HCT116 (cell line): ENCODE measurements around the gene KLHDC7A. TPM values are rescaled to one million over a fixed set of nuclear protein-coding genes. Genes with fewer than 3 reads are reported as not detected.

Source experiments
- ATAC-seq: fragments of 200-7000 bp; cut with Tn5 transposase; 2 replicates; pipeline ENCODE4 v1.9.1; 2020; ENCODE audit warnings: mild to moderate bottlenecking, moderate library complexity
- BruUV-seq: library from RNA; stranded (reverse); fragments of 400-500 nt; replicated peaks from 2 replicates; lab custom pipeline; 2021; lab: Mats Ljungman, UMichigan
- CTCF ChIA-PET: fragments of 300-600 bp; sonication (Branson Sonifier 250); formaldehyde crosslinking; loops from one replicate; lab custom pipeline; 2021; ENCODE audit warnings: antibody characterized with exemption; lab: Charles Lee
- POLR2A ChIA-PET: fragments of 300-600, 350-600 bp; sonication (Branson Sonifier 250); formaldehyde crosslinking; loops from one replicate; lab custom pipeline; 2021; ENCODE audit warnings: antibody characterized with exemption; lab: Charles Lee
- RAD21 ChIA-PET, 2 experiments: fragments of 300-600 bp; sonication (Branson Sonifier 250); formaldehyde crosslinking; loops; one replicate each; lab custom pipeline; 2023; ENCODE audit warnings: low total read pairs in 2 of 2; ENCODE audit not compliant: uncharacterized antibody in 2 of 2, unreplicated experiment in 2 of 2, low non-redundant PET in 1 of 2; lab: Charles Lee
- DNase-seq: peaks from one replicate; pipeline ENCODE4 v3.0.0-alpha.2; 2010; ENCODE audit warnings: low read depth, low spot score
- H2AFZ ChIP-seq: fragments of 200-600 bp; shearing (Covaris generic), sonication (generic); 2 replicates; pipeline ENCODE4 v1.6.1; 2017; ENCODE audit warnings: low read depth, mixed run types, mixed read lengths, antibody characterized with exemption, low read length; ENCODE audit not compliant: poor library complexity, severe bottlenecking
- H3K27ac ChIP-seq: 2 replicates; pipeline ENCODE4 v1.5.1; 2012; ENCODE audit warnings: low read depth, low read length
- H3K27me3 ChIP-seq: fragments of 200-600 bp; sonication (generic); 2 replicates; pipeline ENCODE4 v1.6.1; 2016; ENCODE audit warnings: mixed run types, low read length, mixed read lengths; ENCODE audit not compliant: insufficient read depth
- H3K36me3 ChIP-seq, 2 experiments: fragments of 200-500 bp in 1 of 2; fragments of 200-600 bp in 1 of 2; sonication (Bioruptor generic) in 1 of 2; sonication (generic) in 1 of 2; 2 replicates each; pipeline versions ENCODE4 v1.5.1 to v1.6.1; 2014 to 2016; ENCODE audit warnings: low read length in 2 of 2, inconsistent platforms in 1 of 2, mixed read lengths in 1 of 2, mixed run types in 1 of 2; ENCODE audit not compliant: insufficient read depth in 2 of 2, control insufficient read depth in 1 of 2
- H3K4me1 ChIP-seq, 2 experiments: fragments of 200-600 bp in 1 of 2; sonication (generic) in 1 of 2; 2 replicates each; pipeline versions ENCODE4 v1.5.1 to v1.6.1; 2012 to 2017; ENCODE audit warnings: low read length in 2 of 2, inconsistent platforms in 1 of 2, mild to moderate bottlenecking in 1 of 2, mixed read lengths in 1 of 2, mixed run types in 1 of 2, moderate library complexity in 1 of 2; ENCODE audit not compliant: insufficient read depth in 2 of 2, control insufficient read depth in 1 of 2
- H3K4me2 ChIP-seq: fragments of 200-600 bp; sonication (generic); 2 replicates; pipeline ENCODE4 v1.6.1; 2017; ENCODE audit warnings: mixed run types, low read length, mixed read lengths
- H3K4me3 ChIP-seq, 2 experiments: fragments of 200-600 bp in 1 of 2; sonication (generic) in 1 of 2; replicated peaks in 1 of 2; 2 replicates each; pipeline ENCODE4 v1.5.1; 2011 to 2016; ENCODE audit warnings: low read length in 2 of 2, control low read depth in 1 of 2, low read depth in 1 of 2, mild to moderate bottlenecking in 1 of 2, mixed read lengths in 1 of 2, mixed run types in 1 of 2
- H3K79me2 ChIP-seq: fragments of 200-600 bp; sonication (generic); 2 replicates; pipeline ENCODE4 v1.6.1; 2017; ENCODE audit warnings: mild to moderate bottlenecking, mixed run types, low read length, moderate library complexity, mixed read lengths; ENCODE audit not compliant: insufficient read depth
- H3K9ac ChIP-seq: fragments of 200-600 bp; sonication (generic); 2 replicates; pipeline ENCODE4 v1.6.1; 2016; ENCODE audit warnings: low read length, mixed read lengths
- H3K9me2 ChIP-seq: fragments of 200-600 bp; sonication (generic), shearing (Covaris generic); 2 replicates; pipeline ENCODE4 v1.6.1; 2017; ENCODE audit warnings: mixed run types, mild to moderate bottlenecking, moderate library complexity; ENCODE audit not compliant: insufficient read depth
- H3K9me3 ChIP-seq, 2 experiments: fragments of 200-500 bp in 1 of 2; fragments of 200-600 bp in 1 of 2; sonication (Bioruptor generic) in 1 of 2; sonication (generic) in 1 of 2; 2 replicates each; pipeline ENCODE4 v1.6.1; 2014 to 2017; ENCODE audit warnings: low read length in 2 of 2, mixed read lengths in 2 of 2, inconsistent platforms in 1 of 2, low read depth in 1 of 2, mild to moderate bottlenecking in 1 of 2, mixed run types in 1 of 2, moderate library complexity in 1 of 2; ENCODE audit not compliant: control insufficient read depth in 1 of 2, insufficient read depth in 1 of 2
- H4K20me1 ChIP-seq: fragments of 200-600 bp; sonication (generic), shearing (Covaris generic); 2 replicates; pipeline ENCODE4 v1.6.1; 2017; ENCODE audit warnings: mixed run types, mild to moderate bottlenecking, moderate library complexity; ENCODE audit not compliant: insufficient read depth
- ATF3 ChIP-seq: IDR thresholded peaks from 2 replicates; pipeline ENCODE4 v1.6.1; 2012
- EGR1 ChIP-seq: IDR thresholded peaks from 2 replicates; pipeline ENCODE4 v1.6.1; 2012; ENCODE audit warnings: low read depth
- EZH2phosphoT487 ChIP-seq: fragments of 200-600 bp; IDR thresholded peaks from 2 replicates; pipeline ENCODE4 v1.6.1; 2018; ENCODE audit warnings: antibody characterized with exemption, borderline replicate concordance
- JUND ChIP-seq: IDR thresholded peaks from 2 replicates; pipeline ENCODE4 v1.6.1; 2012
- POLR2A ChIP-seq: IDR thresholded peaks from 2 replicates; pipeline ENCODE4 v1.7.0; 2011; ENCODE audit warnings: borderline replicate concordance; ENCODE audit not compliant: insufficient read depth, insufficient read length; ENCODE audit errors: extremely low read depth
- RAD21 ChIP-seq: IDR thresholded peaks from 2 replicates; pipeline ENCODE4 v1.6.1; 2012; ENCODE audit warnings: low read depth, mild to moderate bottlenecking
- SRF ChIP-seq: IDR thresholded peaks from 2 replicates; pipeline ENCODE4 v1.6.1; 2012; ENCODE audit warnings: low read depth
- ZBTB33 ChIP-seq: IDR thresholded peaks from 2 replicates; pipeline ENCODE4 v1.6.1; 2011; ENCODE audit warnings: mild to moderate bottlenecking, low read length, moderate library complexity; ENCODE audit not compliant: insufficient replicate concordance; ENCODE audit errors: extremely low read depth
- ZFX ChIP-seq: fragments of 450-650 bp; IDR thresholded peaks from 2 replicates; pipeline ENCODE4 v1.6.1; 2017
- intact Hi-C: fragments of 100-400 bp; cut with micrococcal nuclease; formaldehyde crosslinking; loops from 2 replicates; pipeline ENCODE4 v1.10.0; 2022
- total RNA-seq: library from RNA; stranded (reverse); gene quantifications from one replicate; pipeline ENCODE4 v1.2.1, GENCODE V29; 2021; ENCODE audit not compliant: unreplicated experiment
- TF ChIP-seq, protein P1 (sequence below), 3 experiments: fragments of 200-600 bp in 1 of 3; sonication (generic) in 1 of 3; IDR thresholded peaks in 2 of 3; conservative IDR thresholded peaks in 1 of 3; 2 replicates each; pipeline ENCODE4 v1.5.1; 2012 to 2017; ENCODE audit warnings: low read depth in 2 of 3, low read length in 2 of 3, antibody characterized with exemption in 1 of 3, borderline replicate concordance in 1 of 3, control low read depth in 1 of 3, mild to moderate bottlenecking in 1 of 3, mixed read lengths in 1 of 3, mixed run types in 1 of 3, moderate library complexity in 1 of 3; ENCODE audit not compliant: insufficient read depth in 1 of 3

KLHDC7A gene
- total RNA-seq, 1 experiment from 2014 or later, result 0.30 TPM

DNA sequence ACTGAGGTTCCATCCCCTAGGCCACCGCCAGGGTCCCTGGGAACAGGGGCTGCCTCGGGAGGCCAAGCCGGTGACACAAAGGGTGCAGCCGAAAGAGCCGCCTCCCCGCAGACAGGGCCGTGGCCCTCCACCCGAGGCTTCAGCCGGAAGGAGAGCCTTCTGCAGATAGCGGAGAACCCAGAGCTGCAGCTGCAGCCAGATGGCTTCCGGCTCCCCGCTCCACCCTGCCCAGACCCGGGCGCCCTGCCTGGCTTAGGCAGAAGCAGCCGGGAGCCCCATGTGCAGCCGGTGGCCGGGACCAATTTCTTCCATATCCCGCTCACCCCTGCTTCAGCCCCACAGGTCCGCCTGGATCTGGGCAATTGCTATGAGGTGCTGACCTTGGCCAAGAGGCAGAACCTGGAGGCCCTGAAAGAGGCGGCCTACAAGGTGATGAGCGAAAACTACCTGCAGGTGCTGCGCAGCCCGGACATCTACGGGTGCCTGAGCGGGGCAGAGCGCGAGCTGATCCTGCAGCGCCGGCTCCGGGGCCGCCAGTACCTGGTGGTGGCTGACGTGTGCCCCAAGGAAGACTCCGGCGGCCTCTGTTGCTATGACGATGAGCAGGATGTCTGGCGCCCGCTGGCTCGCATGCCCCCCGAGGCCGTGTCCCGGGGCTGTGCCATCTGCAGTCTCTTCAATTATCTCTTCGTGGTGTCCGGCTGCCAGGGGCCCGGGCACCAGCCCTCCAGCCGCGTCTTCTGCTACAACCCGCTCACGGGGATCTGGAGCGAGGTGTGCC lies 1.4 kb downstream of the KLHDC7A start:
- no TSS peak for BruUV-seq
- intact Hi-C loops, result no loop called here
- H3K79me2 ChIP-seq, result no peaks in the 10 kb centered on the region
- no peak overlapping the region for H3K27ac ChIP-seq
- H3K36me3 ChIP-seq, result no peaks in the 10 kb centered on the region
- no peaks in the 10 kb centered on the region for H3K9me2 ChIP-seq
- DNase-seq (no peak), ATAC-seq (no peak)
- H3K9me3 ChIP-seq, result no peaks in the 10 kb centered on the region
- no peak overlapping the region for H3K4me2 ChIP-seq
- CTCF ChIA-PET, result no interaction called here
- H3K9ac ChIP-seq, result no peak overlapping the region
- TF ChIP-seq EGR1, result no peak
- H4K20me1 ChIP-seq, result no peaks in the 10 kb centered on the region
- no peak overlapping the region for H2AFZ ChIP-seq
- H3K4me3 ChIP-seq, result no peak overlapping the region
- RAD21 ChIA-PET, result no interaction called here
- POLR2A ChIA-PET, result no interaction called here
- H3K27me3 ChIP-seq, result no peaks in the 10 kb centered on the region
- peaks cover 17% of the 10 kb centered on the region in 2 experiments for H3K4me1 ChIP-seq

DNA sequence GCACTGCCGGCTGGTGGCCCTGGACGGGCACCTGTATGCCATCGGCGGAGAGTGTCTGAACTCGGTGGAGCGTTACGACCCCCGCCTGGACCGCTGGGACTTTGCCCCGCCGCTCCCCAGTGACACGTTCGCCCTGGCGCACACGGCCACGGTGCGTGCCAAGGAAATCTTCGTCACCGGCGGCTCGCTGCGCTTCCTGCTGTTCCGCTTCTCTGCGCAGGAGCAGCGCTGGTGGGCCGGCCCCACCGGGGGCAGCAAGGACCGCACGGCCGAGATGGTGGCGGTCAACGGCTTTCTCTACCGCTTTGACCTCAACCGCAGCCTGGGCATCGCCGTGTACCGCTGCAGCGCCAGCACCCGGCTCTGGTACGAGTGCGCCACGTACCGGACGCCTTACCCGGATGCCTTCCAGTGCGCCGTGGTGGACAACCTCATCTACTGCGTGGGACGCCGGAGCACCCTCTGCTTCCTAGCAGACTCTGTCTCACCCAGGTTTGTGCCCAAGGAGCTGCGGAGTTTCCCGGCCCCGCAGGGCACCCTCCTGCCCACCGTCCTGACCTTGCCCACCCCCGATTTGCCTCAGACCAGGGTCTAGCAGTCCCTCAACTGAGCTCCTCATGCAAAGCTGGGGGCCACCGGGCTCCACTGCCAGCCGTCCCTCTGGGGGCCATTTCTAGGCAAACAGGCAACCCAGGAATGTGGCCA lies 2.1 kb downstream of the KLHDC7A start:
- Histone ChIP-seq H3K27ac (no peak overlapping the region), H3K4me2 (no peak overlapping the region), H2AFZ (no peak overlapping the region), H3K36me3 (no peaks in the 10 kb centered on the region), H3K27me3 (no peaks in the 10 kb centered on the region), H3K79me2 (no peaks in the 10 kb centered on the region), H3K9me2 (no peaks in the 10 kb centered on the region), H3K4me1 (peaks cover 17% of the 10 kb centered on the region in 2 experiments), H3K9me3 (no peaks in the 10 kb centered on the region), H3K4me3 (no peak overlapping the region), H4K20me1 (no peaks in the 10 kb centered on the region), H3K9ac (no peak overlapping the region)
- BruUV-seq, result no TSS peak
- intact Hi-C loops, result no loop called here
- ChIA-PET RAD21 (no interaction called here), POLR2A (no interaction called here), CTCF (no interaction called here)
- ATAC-seq (no peak), DNase-seq (no peak)
- TF ChIP-seq ZBTB33 (no peak), EZH2phosphoT487 (no peak), RAD21 (no peak), POLR2A (no peak), SRF (no peak), JUND (no peak), ATF3 (no peak), ZFX (no peak)
- TF ChIP-seq, protein P1, sequence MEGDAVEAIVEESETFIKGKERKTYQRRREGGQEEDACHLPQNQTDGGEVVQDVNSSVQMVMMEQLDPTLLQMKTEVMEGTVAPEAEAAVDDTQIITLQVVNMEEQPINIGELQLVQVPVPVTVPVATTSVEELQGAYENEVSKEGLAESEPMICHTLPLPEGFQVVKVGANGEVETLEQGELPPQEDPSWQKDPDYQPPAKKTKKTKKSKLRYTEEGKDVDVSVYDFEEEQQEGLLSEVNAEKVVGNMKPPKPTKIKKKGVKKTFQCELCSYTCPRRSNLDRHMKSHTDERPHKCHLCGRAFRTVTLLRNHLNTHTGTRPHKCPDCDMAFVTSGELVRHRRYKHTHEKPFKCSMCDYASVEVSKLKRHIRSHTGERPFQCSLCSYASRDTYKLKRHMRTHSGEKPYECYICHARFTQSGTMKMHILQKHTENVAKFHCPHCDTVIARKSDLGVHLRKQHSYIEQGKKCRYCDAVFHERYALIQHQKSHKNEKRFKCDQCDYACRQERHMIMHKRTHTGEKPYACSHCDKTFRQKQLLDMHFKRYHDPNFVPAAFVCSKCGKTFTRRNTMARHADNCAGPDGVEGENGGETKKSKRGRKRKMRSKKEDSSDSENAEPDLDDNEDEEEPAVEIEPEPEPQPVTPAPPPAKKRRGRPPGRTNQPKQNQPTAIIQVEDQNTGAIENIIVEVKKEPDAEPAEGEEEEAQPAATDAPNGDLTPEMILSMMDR (IDR thresholded peaks at IDR 0.05 in 2 of 3, conservative IDR thresholded peaks at IDR 0.05 in 1 of 3; ENCODE audit: borderline replicate concordance in 1 of 3, insufficient read depth in 1 of 3, low read depth in 2 of 3, low read length in 2 of 3), result no peak
